Measurements from ENCODE around the gene MED26. TPM values are rescaled to one million over a fixed set of nuclear protein-coding genes. Genes with fewer than 3 reads are reported as not detected.
A peak's percentile ranks its signal among the peaks of the same experiment; 100 is the strongest.

Gene MED26
- total RNA-seq, 2 donors from 2014 or later, result 13.5 to 29.9 TPM

DNA sequence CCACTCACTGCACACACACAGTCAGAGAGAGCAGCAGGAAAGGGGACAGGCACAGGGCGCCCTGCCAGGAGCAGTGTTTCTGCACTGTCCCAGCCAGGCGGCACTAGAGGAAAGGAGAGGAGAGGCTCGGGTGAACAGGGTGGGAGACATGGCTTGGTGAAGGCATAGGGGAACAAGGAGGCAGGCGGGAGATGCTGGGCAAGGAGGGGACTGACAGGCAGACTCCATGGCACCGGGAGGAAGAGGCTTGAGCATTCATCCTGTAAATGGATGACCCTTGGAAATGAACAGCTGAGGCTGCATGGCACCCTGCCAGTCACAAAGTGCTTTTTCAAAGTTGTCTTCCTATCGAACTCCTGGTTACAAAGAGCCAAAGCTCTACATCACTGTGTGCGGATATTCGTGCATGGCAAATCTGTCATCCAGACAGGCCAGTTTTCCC is 22.4 kb downstream of the MED26 start:
- TF ChIP-seq POLR2A (IDR thresholded peaks at IDR 0.05), result no peak
- TF ChIP-seq, protein P1, sequence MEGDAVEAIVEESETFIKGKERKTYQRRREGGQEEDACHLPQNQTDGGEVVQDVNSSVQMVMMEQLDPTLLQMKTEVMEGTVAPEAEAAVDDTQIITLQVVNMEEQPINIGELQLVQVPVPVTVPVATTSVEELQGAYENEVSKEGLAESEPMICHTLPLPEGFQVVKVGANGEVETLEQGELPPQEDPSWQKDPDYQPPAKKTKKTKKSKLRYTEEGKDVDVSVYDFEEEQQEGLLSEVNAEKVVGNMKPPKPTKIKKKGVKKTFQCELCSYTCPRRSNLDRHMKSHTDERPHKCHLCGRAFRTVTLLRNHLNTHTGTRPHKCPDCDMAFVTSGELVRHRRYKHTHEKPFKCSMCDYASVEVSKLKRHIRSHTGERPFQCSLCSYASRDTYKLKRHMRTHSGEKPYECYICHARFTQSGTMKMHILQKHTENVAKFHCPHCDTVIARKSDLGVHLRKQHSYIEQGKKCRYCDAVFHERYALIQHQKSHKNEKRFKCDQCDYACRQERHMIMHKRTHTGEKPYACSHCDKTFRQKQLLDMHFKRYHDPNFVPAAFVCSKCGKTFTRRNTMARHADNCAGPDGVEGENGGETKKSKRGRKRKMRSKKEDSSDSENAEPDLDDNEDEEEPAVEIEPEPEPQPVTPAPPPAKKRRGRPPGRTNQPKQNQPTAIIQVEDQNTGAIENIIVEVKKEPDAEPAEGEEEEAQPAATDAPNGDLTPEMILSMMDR (IDR thresholded peaks at IDR 0.05), result peak in 1 of 4 experiments; percentile 55
- TF ChIP-seq POLR2AphosphoS5 (IDR thresholded peaks at IDR 0.05), result peak; percentile 12
- H3K36me3 ChIP-seq, result no peaks in the 10 kb centered on the region
- H3K27ac ChIP-seq, result peak overlapping the region; percentile 5 to 83
- H3K27me3 ChIP-seq (replicated peaks; ENCODE audit: insufficient read depth), result no peaks in the 10 kb centered on the region
- WGBS, result 40% methylated on average over 8 of the region's 8 CpGs
- H3K9me3 ChIP-seq, result no peaks in the 10 kb centered on the region
- H3K4me1 ChIP-seq (replicated peaks), result peaks cover 17% of the 10 kb centered on the region
- no peak overlapping the region for H3K4me3 ChIP-seq
- intact Hi-C loops (cut with DNase I), result no loop called here
- DNase-seq (ENCODE audit: low spot score), result peak; percentile 36

DNA sequence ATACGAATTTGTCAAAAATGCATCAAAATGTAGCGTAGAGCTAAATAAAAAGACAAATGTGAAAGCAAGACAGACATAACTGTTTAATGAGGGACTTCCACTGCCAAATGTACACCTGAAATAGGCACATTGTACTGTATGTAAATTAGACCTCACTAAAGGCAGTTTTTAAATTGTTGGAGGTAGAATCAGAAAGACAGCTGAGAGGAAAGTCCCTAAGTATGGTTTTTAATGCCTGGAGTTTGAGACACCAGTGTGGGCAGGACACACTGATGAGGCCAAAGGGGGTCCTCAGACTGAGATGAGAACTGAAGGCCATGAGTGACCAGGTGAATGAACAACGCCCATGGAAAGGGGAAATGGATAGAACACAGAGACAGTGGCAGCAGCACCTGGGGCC is 22.9 kb downstream of the MED26 start:
- Histone ChIP-seq H3K9me3 (no peaks in the 10 kb centered on the region), H3K36me3 (no peaks in the 10 kb centered on the region), H3K4me3 (no peak overlapping the region), H3K4me1 (replicated peaks) (peaks cover 17% of the 10 kb centered on the region), H3K27ac (peak overlapping the region; percentile 5 to 83), H3K27me3 (replicated peaks; ENCODE audit: insufficient read depth) (no peaks in the 10 kb centered on the region)
- DNase-seq (ENCODE audit: low spot score), result no peak
- TF ChIP-seq, protein P1 (IDR thresholded peaks at IDR 0.05), result no peak
- intact Hi-C loops (cut with DNase I), result no loop called here
- 83% methylated on average over 3 of the region's 3 CpGs for WGBS

DNA sequence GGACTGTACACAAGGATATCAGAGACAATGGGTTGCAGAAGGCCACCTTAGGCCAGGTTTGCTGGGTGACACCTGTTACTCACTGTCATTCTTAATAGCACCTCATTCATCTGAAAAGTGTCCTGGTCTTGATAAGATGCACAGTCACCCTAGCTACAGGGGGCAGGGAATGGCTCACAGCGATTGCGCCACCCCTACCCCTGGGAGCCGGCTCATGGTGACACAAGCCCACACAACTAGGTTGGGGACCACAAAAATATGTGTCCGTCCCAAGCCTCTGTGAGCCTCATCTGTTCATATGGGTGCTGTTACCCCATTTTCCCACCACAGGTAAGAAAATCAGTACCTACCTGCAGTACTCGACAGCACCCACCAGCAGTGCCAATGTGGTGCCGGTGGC is 23.4 kb downstream of the MED26 start:
- TF ChIP-seq, protein P1 (IDR thresholded peaks at IDR 0.05), result no peak
- TF ChIP-seq POLR2A (IDR thresholded peaks at IDR 0.05), result no peak
- no peak for TF ChIP-seq POLR2AphosphoS5 (IDR thresholded peaks at IDR 0.05)
- H3K27me3 ChIP-seq (replicated peaks; ENCODE audit: insufficient read depth), result no peaks in the 10 kb centered on the region
- no peaks in the 10 kb centered on the region for H3K36me3 ChIP-seq
- no peak overlapping the region for H3K4me3 ChIP-seq
- no peaks in the 10 kb centered on the region for H3K9me3 ChIP-seq
- no peak for DNase-seq (ENCODE audit: low spot score)
- H3K4me1 ChIP-seq (replicated peaks), result peaks cover 17% of the 10 kb centered on the region
- H3K27ac ChIP-seq, result no peak overlapping the region
- 95% methylated on average over 6 of the region's 6 CpGs for whole genome bisulfite sequencing
- intact Hi-C loops (cut with DNase I), result no loop called here

- no peaks in the 10 kb centered on the region for H3K36me3 ChIP-seq
- intact Hi-C loops (cut with DNase I), result no loop called here
- peak; percentile 51 for DNase-seq (ENCODE audit: low spot score)
- H3K4me1 ChIP-seq (replicated peaks), result peaks cover 16% of the 10 kb centered on the region
- H3K4me3 ChIP-seq, result no peak overlapping the region
- no peak for TF ChIP-seq POLR2A (IDR thresholded peaks at IDR 0.05)
- TF ChIP-seq POLR2AphosphoS5 (IDR thresholded peaks at IDR 0.05), result peak; percentile 71
- no peaks in the 10 kb centered on the region for H3K9me3 ChIP-seq
- 39% methylated on average over 3 of the region's 3 CpGs for WGBS
- H3K27me3 ChIP-seq (replicated peaks; ENCODE audit: insufficient read depth), result no peaks in the 10 kb centered on the region
- H3K27ac ChIP-seq, result peak overlapping the region in 1 of 2 donors; percentile 12
Measured at GRCh38 chr19:16603090-16603489, 24.9 kb downstream of the MED26 start.

GRCh38 chr19:16601378-16602052 is 26.5 kb downstream of the MED26 start:
- no peak overlapping the region for H3K27ac ChIP-seq
- H3K4me1 ChIP-seq (replicated peaks), result peaks cover 11% of the 10 kb centered on the region
- no peak for DNase-seq (ENCODE audit: low spot score)
- 91% methylated on average over 20 of the region's 20 CpGs for WGBS
- no peaks in the 10 kb centered on the region for H3K9me3 ChIP-seq
- intact Hi-C loops (cut with DNase I), result no loop called here
- no peaks in the 10 kb centered on the region for H3K36me3 ChIP-seq
- no peaks in the 10 kb centered on the region for H3K27me3 ChIP-seq (replicated peaks; ENCODE audit: insufficient read depth)
- H3K4me3 ChIP-seq, result no peak overlapping the region
- TF ChIP-seq, protein P1 (IDR thresholded peaks at IDR 0.05), result no peak
- TF ChIP-seq POLR2AphosphoS5 (IDR thresholded peaks at IDR 0.05) (no peak), POLR2A (IDR thresholded peaks at IDR 0.05) (no peak)
